H9 (cell line): Measurements from ENCODE around the gene CPNE2. TPM values are rescaled to one million over a fixed set of nuclear protein-coding genes. Genes with fewer than 3 reads are reported as not detected.

Source experiments
- DNase-seq: peaks from one replicate; pipeline ENCODE4 v3.0.0-alpha.2; 2017
- H2AFZ ChIP-seq: one replicate; pipeline ENCODE4 v1.6.1; 2013; ENCODE audit warnings: mild to moderate bottlenecking, low read length, control low read depth, moderate library complexity
- H2AK5ac ChIP-seq: 2 replicates; pipeline ENCODE4 v1.6.1; 2013; ENCODE audit warnings: low read length, control low read depth, mixed read lengths; ENCODE audit not compliant: insufficient read length
- H2BK120ac ChIP-seq: one replicate; pipeline ENCODE4 v1.6.1; 2013; ENCODE audit warnings: low read depth, mild to moderate bottlenecking, low read length, control low read depth, inconsistent platforms; ENCODE audit not compliant: poor library complexity, severe bottlenecking
- H2BK12ac ChIP-seq: 2 replicates; pipeline ENCODE4 v1.6.1; 2013; ENCODE audit warnings: low read length, control low read depth, mixed read lengths, low read depth; ENCODE audit not compliant: insufficient read length
- H2BK15ac ChIP-seq: 2 replicates; pipeline ENCODE4 v1.6.1; 2013; ENCODE audit warnings: low read depth, low read length, control low read depth
- H2BK20ac ChIP-seq: one replicate; pipeline ENCODE4 v1.6.1; 2013; ENCODE audit warnings: low read depth, mild to moderate bottlenecking, low read length, control low read depth, inconsistent platforms; ENCODE audit not compliant: poor library complexity, severe bottlenecking
- H2BK5ac ChIP-seq: 2 replicates; pipeline ENCODE4 v1.6.1; 2013; ENCODE audit warnings: low read length, control low read depth, mixed read lengths; ENCODE audit not compliant: insufficient read length
- H3K14ac ChIP-seq: 2 replicates; pipeline ENCODE4 v1.6.1; 2013; ENCODE audit warnings: low read length, control low read depth; ENCODE audit not compliant: insufficient read depth
- H3K18ac ChIP-seq: 2 replicates; pipeline ENCODE4 v1.6.1; 2013; ENCODE audit warnings: low read depth, mild to moderate bottlenecking, mixed read lengths, low read length, control low read depth; ENCODE audit not compliant: insufficient read length
- H3K23ac ChIP-seq: 2 replicates; pipeline ENCODE4 v1.6.1; 2013; ENCODE audit warnings: low read length, control low read depth, mixed read lengths, low read depth; ENCODE audit not compliant: insufficient read length
- H3K23me2 ChIP-seq: 2 replicates; pipeline ENCODE4 v1.6.1; 2013; ENCODE audit warnings: low read depth, mild to moderate bottlenecking, mixed read lengths, low read length, control low read depth; ENCODE audit not compliant: insufficient read length, poor library complexity, severe bottlenecking
- H3K27ac ChIP-seq: 2 replicates; pipeline ENCODE4 v1.5.1; 2013; ENCODE audit warnings: low read length, control low read depth, mixed read lengths, low read depth; ENCODE audit not compliant: insufficient read length
- H3K27me3 ChIP-seq: 2 replicates; pipeline ENCODE4 v1.6.1; 2013; ENCODE audit warnings: low read length, control low read depth, inconsistent platforms; ENCODE audit not compliant: insufficient read depth
- H3K4ac ChIP-seq: 2 replicates; pipeline ENCODE4 v1.6.1; 2013; ENCODE audit warnings: low read depth, mild to moderate bottlenecking, control low read depth, inconsistent platforms, low read length, moderate library complexity
- H3K4me1 ChIP-seq: 2 replicates; pipeline ENCODE4 v1.6.1; 2013; ENCODE audit warnings: low read length, control low read depth, inconsistent platforms; ENCODE audit not compliant: insufficient read depth
- H3K4me2 ChIP-seq: 2 replicates; pipeline ENCODE4 v1.6.1; 2013; ENCODE audit warnings: low read length, control low read depth, mixed read lengths; ENCODE audit not compliant: insufficient read length, insufficient read depth
- H3K56ac ChIP-seq: 2 replicates; pipeline ENCODE4 v1.6.1; 2013; ENCODE audit warnings: low read depth, mild to moderate bottlenecking, mixed read lengths, low read length, control low read depth; ENCODE audit not compliant: insufficient read length
- H3K79me1 ChIP-seq: 2 replicates; pipeline ENCODE4 v1.6.1; 2013; ENCODE audit warnings: low read depth, mild to moderate bottlenecking, moderate library complexity, low read length, control low read depth, inconsistent platforms; ENCODE audit not compliant: insufficient read depth, poor library complexity, severe bottlenecking
- H3K79me2 ChIP-seq: 2 replicates; pipeline ENCODE4 v1.6.1; 2013; ENCODE audit warnings: low read length, control low read depth, inconsistent platforms; ENCODE audit not compliant: insufficient read depth
- H3K9ac ChIP-seq: 2 replicates; pipeline ENCODE4 v1.6.1; 2013; ENCODE audit warnings: low read length, control low read depth, mixed read lengths; ENCODE audit not compliant: insufficient read length; ENCODE audit errors: extremely low read depth
- H3K9me3 ChIP-seq: one replicate; pipeline ENCODE4 v1.6.1; 2013; ENCODE audit warnings: low read depth, low read length, inconsistent platforms; ENCODE audit not compliant: control insufficient read depth
- H3T11ph ChIP-seq: one replicate; pipeline ENCODE4 v1.6.1; 2013; ENCODE audit warnings: mild to moderate bottlenecking, low read length, control low read depth, inconsistent platforms
- H4K20me1 ChIP-seq: one replicate; pipeline ENCODE4 v1.6.1; 2013; ENCODE audit not compliant: control insufficient read depth, insufficient read length, insufficient read depth
- H4K5ac ChIP-seq: 2 replicates; pipeline ENCODE4 v1.6.1; 2013; ENCODE audit warnings: low read depth, mild to moderate bottlenecking, mixed read lengths, low read length, control low read depth; ENCODE audit not compliant: insufficient read length
- H4K8ac ChIP-seq: replicated peaks from 2 replicates; pipeline ENCODE4 v1.6.1; 2013; ENCODE audit warnings: low read length, control low read depth, mixed read lengths, low read depth; ENCODE audit not compliant: insufficient read length
- H4K91ac ChIP-seq: 2 replicates; pipeline ENCODE4 v1.6.1; 2013; ENCODE audit warnings: low read depth, mild to moderate bottlenecking, moderate library complexity, mixed read lengths, low read length, control low read depth; ENCODE audit not compliant: insufficient read length
- H3K27ac Mint-ChIP-seq, 3 experiments: 2 replicates in 2 of 3; 3 replicates in 1 of 3; pipeline ENCODE4 v1.8.0; 2020 to 2021; ENCODE audit warnings: mixed read lengths in 3 of 3, mild to moderate bottlenecking in 1 of 3, moderate library complexity in 1 of 3
- H3K27me3 Mint-ChIP-seq: 2 replicates; pipeline ENCODE4 v1.8.0; 2021; ENCODE audit warnings: low read depth, mild to moderate bottlenecking, moderate library complexity, mixed read lengths
- H3K36me3 Mint-ChIP-seq, 3 experiments: 2 replicates in 2 of 3; 3 replicates in 1 of 3; pipeline ENCODE4 v1.8.0; 2020 to 2021; ENCODE audit warnings: low read depth in 3 of 3, mixed read lengths in 3 of 3; ENCODE audit not compliant: insufficient read depth in 1 of 3
- H3K4me1 Mint-ChIP-seq, 2 experiments: 2 replicates each; pipeline ENCODE4 v1.8.0; 2020; ENCODE audit warnings: mixed read lengths in 2 of 2
- H3K4me3 Mint-ChIP-seq, 2 experiments: 2 replicates in 1 of 2; 3 replicates in 1 of 2; pipeline ENCODE4 v1.8.0; 2020 to 2021; ENCODE audit warnings: mild to moderate bottlenecking in 2 of 2, mixed read lengths in 2 of 2, moderate library complexity in 1 of 2
- H3K9me3 Mint-ChIP-seq, 2 experiments: 2 replicates in 1 of 2; 3 replicates in 1 of 2; pipeline ENCODE4 v1.8.0; 2020; ENCODE audit warnings: mild to moderate bottlenecking in 2 of 2, mixed read lengths in 2 of 2, moderate library complexity in 1 of 2
- CTCF ChIP-seq: fragments of 200-600 bp; sonication (generic); conservative IDR thresholded peaks from 3 replicates; pipeline ENCODE4 v1.8.0; 2021; ENCODE audit warnings: antibody characterized with exemption, mild to moderate bottlenecking
- WGBS: extraction: QIAGEN DNeasy Blood & Tissue Kit; methylation state at CpG from one replicate; pipeline ENCODE4 v1.1.7; 2013; ENCODE audit warnings: missing lambda C conversion rate, low lambda C conversion rate, mixed read lengths; ENCODE audit not compliant: insufficient read length; ENCODE audit errors: extremely low coverage; 5-methylcytosine and 5-hydroxymethylcytosine counted together
- total RNA-seq: library from RNA; stranded (reverse); gene quantifications from 2 replicates; pipeline ENCODE4 v1.2.1, GENCODE V29; 2021

Gene CPNE2
- total RNA-seq, 1 experiment from 2014 or later, result 8.0 TPM

- H3K56ac ChIP-seq, result no peak overlapping the region
- H3K23me2 ChIP-seq, result no peaks in the 10 kb centered on the region
- no peak for TF ChIP-seq CTCF
- peaks cover 0 to 5% of the 10 kb centered on the region in 2 experiments; a peak in 2 of 5 replicates for H3K9me3 Mint-ChIP-seq
- no peak for DNase-seq
- no peak overlapping the region for H3K18ac ChIP-seq
- no peak overlapping the region for H2BK20ac ChIP-seq
- no peak overlapping the region for H4K5ac ChIP-seq
- no peaks in the 10 kb centered on the region for H3K9me3 ChIP-seq
- no peaks in the 10 kb centered on the region for H3K79me1 ChIP-seq
- no peaks in the 10 kb centered on the region for H3K79me2 ChIP-seq
- H3K14ac ChIP-seq, result no peak overlapping the region
- H2BK15ac ChIP-seq, result no peak overlapping the region
- no peak overlapping the region for H3K23ac ChIP-seq
- H2BK5ac ChIP-seq, result no peak overlapping the region
- no peak overlapping the region for H3K27ac ChIP-seq
- no peaks in the 10 kb centered on the region for H4K20me1 ChIP-seq
- no CpG with 5 or more reads among the region's 8 CpGs for WGBS
- no peaks in the 10 kb centered on the region for H3K27me3 ChIP-seq
- H3K4me2 ChIP-seq, result no peak overlapping the region
- no peak overlapping the region for H2BK12ac ChIP-seq
- H3K36me3 Mint-ChIP-seq, result no peaks in the 10 kb centered on the region
- no peak overlapping the region for H4K8ac ChIP-seq
- no peak overlapping the region for H3K27ac Mint-ChIP-seq
- peaks cover 5% of the 10 kb centered on the region for H3K27me3 Mint-ChIP-seq
- H3K9ac ChIP-seq, result no peak overlapping the region
- H3K4ac ChIP-seq, result no peak overlapping the region
- no peaks in the 10 kb centered on the region; the same call in 1 of the 2 replicates for H3K4me1 ChIP-seq
- no peak overlapping the region for H3T11ph ChIP-seq
- H2AK5ac ChIP-seq, result no peak overlapping the region
- no peak overlapping the region for H4K91ac ChIP-seq
- no peak overlapping the region for H3K4me3 Mint-ChIP-seq
- peaks cover 12 to 19% of the 10 kb centered on the region in 2 experiments; a peak in 3 of 4 replicates for H3K4me1 Mint-ChIP-seq
- no peak overlapping the region for H2BK120ac ChIP-seq
- H2AFZ ChIP-seq, result no peak overlapping the region
These were observed 19.6 kb upstream of the CPNE2 start for GRCh38 chr16:57072616-57073275.
